Aorta (tissue), 5 donors: ENCODE results near the gene RIOK1. TPM values are rescaled to one million over a fixed set of nuclear protein-coding genes. Genes with fewer than 3 reads are reported as not detected.
A peak's percentile ranks its signal among the peaks of the same experiment; 100 is the strongest.

Source experiments
- ATAC-seq: fragments of 200-7000 bp; cut with Tn5 transposase; one replicate; pipeline ENCODE4 v1.9.1; 2022; ENCODE audit warnings: moderate library complexity; ENCODE audit not compliant: low FRiP score
- DNase-seq, 2 donors: peaks; one replicate each; pipeline ENCODE4 v3.0.0-alpha.2; 2020
- H3K27ac ChIP-seq, 2 donors: one replicate each; pipeline ENCODE4 v1.5.1; 2013; ENCODE audit warnings: low read length in 2 of 2, mild to moderate bottlenecking in 2 of 2, moderate library complexity in 2 of 2, control low read depth in 1 of 2, inconsistent platforms in 1 of 2, low read depth in 1 of 2
- H3K27me3 ChIP-seq, 2 donors: one replicate each; pipeline ENCODE4 v1.6.1; 2013; ENCODE audit warnings: control low read depth in 1 of 2, low read length in 1 of 2, mild to moderate bottlenecking in 1 of 2, moderate library complexity in 1 of 2; ENCODE audit not compliant: insufficient read depth in 2 of 2, control insufficient read depth in 1 of 2
- H3K36me3 ChIP-seq, 2 donors: one replicate each; pipeline ENCODE4 v1.6.1; 2013; ENCODE audit warnings: control low read depth in 1 of 2, low read length in 1 of 2, mild to moderate bottlenecking in 1 of 2; ENCODE audit not compliant: insufficient read depth in 2 of 2, control insufficient read depth in 1 of 2
- H3K4me1 ChIP-seq, 2 donors: one replicate each; pipeline ENCODE4 v1.6.1; 2013; ENCODE audit warnings: low read length in 2 of 2, control low read depth in 1 of 2, mild to moderate bottlenecking in 1 of 2, moderate library complexity in 1 of 2; ENCODE audit not compliant: insufficient read depth in 2 of 2, control insufficient read depth in 1 of 2
- H3K4me3 ChIP-seq, 2 donors: one replicate each; pipeline ENCODE4 v1.5.1; 2013; ENCODE audit warnings: low read length in 2 of 2, control low read depth in 1 of 2, mild to moderate bottlenecking in 1 of 2
- H3K9me3 ChIP-seq: one replicate; pipeline ENCODE4 v1.6.1; 2013; ENCODE audit warnings: mild to moderate bottlenecking, low read length; ENCODE audit not compliant: control insufficient read depth
- WGBS, 2 donors: extraction: QIAGEN DNeasy Blood & Tissue Kit; methylation state at CpG; one replicate each; pipeline ENCODE4 v1.1.7; 2013; 5-methylcytosine and 5-hydroxymethylcytosine counted together
- intact Hi-C, 2 donors: fragments of 100-400 bp; cut with DNase I; formaldehyde crosslinking; loops; one replicate each; pipeline versions ENCODE4 v1.14.2 to v1.15.0; 2022
- polyA plus RNA-seq, 2 donors: library from polyadenylated mRNA; stranded (reverse); fragments of 200-250 nt; gene quantifications; one replicate each; pipeline ENCODE4 v1.2.3, GENCODE V29; 2013
- total RNA-seq, 2 donors: library from RNA; stranded (reverse); fragmentation: NEBNext Ultra II Directional; extraction: Animal tissue kit (Norgen Biotek cat#: 25700); gene quantifications; one replicate each; pipeline ENCODE4 v1.2.1, GENCODE V29; 2021
- donor health status: healthy with polysubstance abuse.
- donor health status: Bipolar disorder and iron deficiency.
- donor health status: DM: no; HTN: no; CAD: no.
- donor health status: DM: no; HTN: no; CAD: no.
- donor health status: DM: yes; HTN: yes; CAD: no.

RIOK1 gene
- total and polyA plus RNA-seq, 4 donors, result 12.0 to 20.9 (median 16.6) TPM

GRCh38 chr6:7440476-7440875 is 50.9 kb downstream of the RIOK1 start:
- no peaks in the 10 kb centered on the region for H3K9me3 ChIP-seq
- no peaks in the 10 kb centered on the region for H3K36me3 ChIP-seq
- H3K27me3 ChIP-seq, result no peaks in the 10 kb centered on the region
- H3K4me1 ChIP-seq, result no peaks in the 10 kb centered on the region
- H3K4me3 ChIP-seq, result no peak overlapping the region
- ATAC-seq, result no peak
- 28 to 31% methylated on average over 6 of the region's 6 CpGs for WGBS, 2 donors
- DNase-seq, result no peak
- no peak overlapping the region for H3K27ac ChIP-seq
- intact Hi-C loops, result no loop called here

GRCh38 chr6:7441048-7441775 is 51.6 kb downstream of the RIOK1 start:
- Histone ChIP-seq H3K36me3 (no peaks in the 10 kb centered on the region), H3K9me3 (no peaks in the 10 kb centered on the region), H3K27ac (no peak overlapping the region), H3K4me1 (no peaks in the 10 kb centered on the region), H3K4me3 (no peak overlapping the region), H3K27me3 (no peaks in the 10 kb centered on the region)
- ATAC-seq (peak; percentile 25), DNase-seq (no peak)
- WGBS, 2 donors, result 82 to 87% methylated on average over 40 of the region's 40 CpGs
- intact Hi-C loops, result no loop called here

GRCh38 chr6:7442467-7442866 is 52.9 kb downstream of the RIOK1 start:
- Histone ChIP-seq H3K9me3 (no peaks in the 10 kb centered on the region), H3K4me3 (no peak overlapping the region), H3K36me3 (no peaks in the 10 kb centered on the region), H3K27ac (no peak overlapping the region), H3K27me3 (no peaks in the 10 kb centered on the region), H3K4me1 (no peaks in the 10 kb centered on the region)
- intact Hi-C loops, result no loop called here
- no peak for DNase-seq
- no peak for ATAC-seq
- WGBS, 2 donors, result 87 to 90% methylated on average over 11 of the region's 11 CpGs

- Histone ChIP-seq H3K4me1 (no peaks in the 10 kb centered on the region), H3K4me3 (no peak overlapping the region), H3K27ac (no peak overlapping the region), H3K27me3 (no peaks in the 10 kb centered on the region), H3K9me3 (no peaks in the 10 kb centered on the region), H3K36me3 (no peaks in the 10 kb centered on the region)
- no peak for ATAC-seq
- 34 to 45% methylated on average over 2 of the region's 2 CpGs for WGBS, 2 donors
- DNase-seq, result no peak
- intact Hi-C loops, result no loop called here
Measured at GRCh38 chr6:7445101-7445500, 55.5 kb downstream of the RIOK1 start.

GRCh38 chr6:7445885-7446461 is 56.4 kb downstream of the RIOK1 start:
- H3K27me3 ChIP-seq, result no peaks in the 10 kb centered on the region
- ATAC-seq (no peak), DNase-seq (no peak)
- H3K9me3 ChIP-seq, result no peaks in the 10 kb centered on the region
- 75 to 77% methylated on average over 12 of the region's 12 CpGs for WGBS, 2 donors
- no peak overlapping the region for H3K27ac ChIP-seq
- no peaks in the 10 kb centered on the region for H3K4me1 ChIP-seq
- H3K36me3 ChIP-seq, result no peaks in the 10 kb centered on the region
- no peak overlapping the region for H3K4me3 ChIP-seq
- intact Hi-C loops, result no loop called here

- Histone ChIP-seq H3K36me3 (no peaks in the 10 kb centered on the region), H3K4me3 (no peak overlapping the region), H3K9me3 (no peaks in the 10 kb centered on the region), H3K27me3 (no peaks in the 10 kb centered on the region), H3K27ac (no peak overlapping the region), H3K4me1 (no peaks in the 10 kb centered on the region)
- 47 to 51% methylated on average over 15 of the region's 15 CpGs for WGBS, 2 donors
- no peak for DNase-seq
- ATAC-seq, result no peak
- intact Hi-C loops, result no loop called here
Measured at GRCh38 chr6:7446619-7447325, 57.2 kb downstream of the RIOK1 start.

- intact Hi-C loops, result no loop called here
- ATAC-seq (no peak), DNase-seq (no peak)
- WGBS, 2 donors, result 87% methylated on average over 6 of the region's 6 CpGs
- no peaks in the 10 kb centered on the region for H3K4me1 ChIP-seq
- H3K4me3 ChIP-seq, result no peak overlapping the region
- H3K27ac ChIP-seq, result no peak overlapping the region
- no peaks in the 10 kb centered on the region for H3K9me3 ChIP-seq
- no peaks in the 10 kb centered on the region for H3K36me3 ChIP-seq
- H3K27me3 ChIP-seq, result no peaks in the 10 kb centered on the region
Measured at GRCh38 chr6:7448232-7448631, 58.6 kb downstream of the RIOK1 start.

- WGBS, 2 donors, result 85 to 98% methylated on average over 4 of the region's 4 CpGs
- H3K36me3 ChIP-seq, result no peaks in the 10 kb centered on the region
- no peaks in the 10 kb centered on the region for H3K4me1 ChIP-seq
- H3K4me3 ChIP-seq, result no peak overlapping the region
- no peaks in the 10 kb centered on the region for H3K9me3 ChIP-seq
- H3K27ac ChIP-seq, result no peak overlapping the region
- intact Hi-C loops, result no loop called here
- H3K27me3 ChIP-seq, result no peaks in the 10 kb centered on the region
- DNase-seq (no peak), ATAC-seq (no peak)
Measured at GRCh38 chr6:7449018-7449417, 59.4 kb downstream of the RIOK1 start.

- no peak for ATAC-seq
- no peak for DNase-seq
- WGBS, 2 donors, result 59 to 83% methylated on average over 4 of the region's 4 CpGs
- no peaks in the 10 kb centered on the region for H3K36me3 ChIP-seq
- H3K27me3 ChIP-seq, result no peaks in the 10 kb centered on the region
- no peak overlapping the region for H3K4me3 ChIP-seq
- no peak overlapping the region for H3K27ac ChIP-seq
- intact Hi-C loops, result no loop called here
- H3K9me3 ChIP-seq, result no peaks in the 10 kb centered on the region
- no peaks in the 10 kb centered on the region for H3K4me1 ChIP-seq
Measured at GRCh38 chr6:7451326-7451725, 61.7 kb downstream of the RIOK1 start.
